ENCODE data around the gene AMZ2.

GRCh38 chr17:68304706-68305105 is 56.9 kb downstream of the AMZ2 start:
- TF ChIP-seq, protein P1, sequence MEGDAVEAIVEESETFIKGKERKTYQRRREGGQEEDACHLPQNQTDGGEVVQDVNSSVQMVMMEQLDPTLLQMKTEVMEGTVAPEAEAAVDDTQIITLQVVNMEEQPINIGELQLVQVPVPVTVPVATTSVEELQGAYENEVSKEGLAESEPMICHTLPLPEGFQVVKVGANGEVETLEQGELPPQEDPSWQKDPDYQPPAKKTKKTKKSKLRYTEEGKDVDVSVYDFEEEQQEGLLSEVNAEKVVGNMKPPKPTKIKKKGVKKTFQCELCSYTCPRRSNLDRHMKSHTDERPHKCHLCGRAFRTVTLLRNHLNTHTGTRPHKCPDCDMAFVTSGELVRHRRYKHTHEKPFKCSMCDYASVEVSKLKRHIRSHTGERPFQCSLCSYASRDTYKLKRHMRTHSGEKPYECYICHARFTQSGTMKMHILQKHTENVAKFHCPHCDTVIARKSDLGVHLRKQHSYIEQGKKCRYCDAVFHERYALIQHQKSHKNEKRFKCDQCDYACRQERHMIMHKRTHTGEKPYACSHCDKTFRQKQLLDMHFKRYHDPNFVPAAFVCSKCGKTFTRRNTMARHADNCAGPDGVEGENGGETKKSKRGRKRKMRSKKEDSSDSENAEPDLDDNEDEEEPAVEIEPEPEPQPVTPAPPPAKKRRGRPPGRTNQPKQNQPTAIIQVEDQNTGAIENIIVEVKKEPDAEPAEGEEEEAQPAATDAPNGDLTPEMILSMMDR (IDR thresholded peaks at IDR 0.05; ENCODE audit: low read length): no peak
- TF ChIP-seq EZH2 (IDR thresholded peaks at IDR 0.05; ENCODE audit: borderline replicate concordance, low read length): no peak

Data from OCI-LY1 (cell line).